Gastroesophageal sphincter (tissue), 3 donors: ENCODE measurements around the gene JMJD8.

Source experiments
- POLR2A ChIP-seq, 2 donors: fragments of 450-650 bp; IDR thresholded peaks; one replicate each; pipeline ENCODE4 v1.6.1; 2017; ENCODE audit warnings: antibody characterized with exemption in 2 of 2, mild to moderate bottlenecking in 2 of 2, moderate library complexity in 1 of 2
- POLR2AphosphoS5 ChIP-seq: sonication (generic); formaldehyde crosslinking; IDR thresholded peaks from one replicate; pipeline ENCODE4 v1.6.1; 2017; ENCODE audit warnings: antibody characterized with exemption
- TF ChIP-seq, protein P1 (sequence below), 4 experiments: fragments of 200-600 bp in 2 of 4; fragments of 450-650 bp in 2 of 4; sonication (generic) in 1 of 4; IDR thresholded peaks; one replicate each; pipeline ENCODE4 v1.5.1; 2017 to 2019; ENCODE audit warnings: antibody characterized with exemption in 4 of 4, mild to moderate bottlenecking in 2 of 4, moderate library complexity in 2 of 4

GRCh38 chr16:708019-708418, 23.9 kb upstream of the JMJD8 start:
- TF ChIP-seq, protein P1, sequence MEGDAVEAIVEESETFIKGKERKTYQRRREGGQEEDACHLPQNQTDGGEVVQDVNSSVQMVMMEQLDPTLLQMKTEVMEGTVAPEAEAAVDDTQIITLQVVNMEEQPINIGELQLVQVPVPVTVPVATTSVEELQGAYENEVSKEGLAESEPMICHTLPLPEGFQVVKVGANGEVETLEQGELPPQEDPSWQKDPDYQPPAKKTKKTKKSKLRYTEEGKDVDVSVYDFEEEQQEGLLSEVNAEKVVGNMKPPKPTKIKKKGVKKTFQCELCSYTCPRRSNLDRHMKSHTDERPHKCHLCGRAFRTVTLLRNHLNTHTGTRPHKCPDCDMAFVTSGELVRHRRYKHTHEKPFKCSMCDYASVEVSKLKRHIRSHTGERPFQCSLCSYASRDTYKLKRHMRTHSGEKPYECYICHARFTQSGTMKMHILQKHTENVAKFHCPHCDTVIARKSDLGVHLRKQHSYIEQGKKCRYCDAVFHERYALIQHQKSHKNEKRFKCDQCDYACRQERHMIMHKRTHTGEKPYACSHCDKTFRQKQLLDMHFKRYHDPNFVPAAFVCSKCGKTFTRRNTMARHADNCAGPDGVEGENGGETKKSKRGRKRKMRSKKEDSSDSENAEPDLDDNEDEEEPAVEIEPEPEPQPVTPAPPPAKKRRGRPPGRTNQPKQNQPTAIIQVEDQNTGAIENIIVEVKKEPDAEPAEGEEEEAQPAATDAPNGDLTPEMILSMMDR (IDR thresholded peaks at IDR 0.05), result no peak
- no peak for TF ChIP-seq POLR2AphosphoS5
- TF ChIP-seq POLR2A (IDR thresholded peaks at IDR 0.05), result no peak
